OCI-LY1 (cell line): ENCODE results near the gene PTF1A.

ENCODE experiments used
- H2AFZ ChIP-seq: fragments of 200-600 bp; sonication (generic), shearing (Covaris generic); 2 replicates; pipeline ENCODE4 v1.6.0; 2014; ENCODE audit warnings: antibody characterized with exemption, mild to moderate bottlenecking, low read length
- H3F3A ChIP-seq: fragments of 200-600 bp; sonication (generic), shearing (Covaris generic); 2 replicates; pipeline ENCODE4 v1.6.0; 2014; ENCODE audit warnings: mild to moderate bottlenecking, antibody characterized with exemption, low read length, moderate library complexity; ENCODE audit not compliant: insufficient read depth
- H3K27ac ChIP-seq: fragments of 200-600 bp; sonication (generic); 2 replicates; pipeline ENCODE4 v1.5.1; 2014; ENCODE audit warnings: low read length, mixed run types, mild to moderate bottlenecking, low read depth; ENCODE audit not compliant: poor library complexity, severe bottlenecking
- H3K27me3 ChIP-seq: fragments of 200-600 bp; sonication (generic); 2 replicates; pipeline ENCODE4 v1.6.0; 2014; ENCODE audit warnings: antibody characterized with exemption, mild to moderate bottlenecking, low read length, moderate library complexity; ENCODE audit not compliant: insufficient read depth
- H3K36me3 ChIP-seq: fragments of 200-600 bp; sonication (generic); 2 replicates; pipeline ENCODE4 v1.6.1; 2014; ENCODE audit warnings: mild to moderate bottlenecking, antibody characterized with exemption, low read length, moderate library complexity, mixed read lengths; ENCODE audit not compliant: insufficient read depth
- H3K4me1 ChIP-seq: fragments of 200-600 bp; sonication (generic); 2 replicates; pipeline ENCODE4 v1.5.1; 2014; ENCODE audit warnings: mild to moderate bottlenecking, low read length, moderate library complexity; ENCODE audit not compliant: insufficient read depth, severe bottlenecking
- H3K4me2 ChIP-seq: fragments of 200-600 bp; sonication (generic), shearing (Covaris generic); 2 replicates; pipeline ENCODE4 v1.6.1; 2014; ENCODE audit warnings: low read length
- H3K4me3 ChIP-seq: fragments of 200-600 bp; sonication (generic); 2 replicates; pipeline ENCODE4 v1.5.1; 2014; ENCODE audit warnings: low read length, low read depth, mild to moderate bottlenecking, mixed read lengths; ENCODE audit not compliant: poor library complexity, severe bottlenecking
- H3K79me2 ChIP-seq: fragments of 200-600 bp; shearing (Covaris generic); 2 replicates; pipeline ENCODE4 v1.6.1; 2016; ENCODE audit warnings: mixed run types, low read length, mixed read lengths; ENCODE audit not compliant: insufficient read depth
- H3K9ac ChIP-seq: fragments of 200-600 bp; sonication (generic), shearing (Covaris generic); 2 replicates; pipeline ENCODE4 v1.6.1; 2014; ENCODE audit warnings: mild to moderate bottlenecking, low read length, mixed read lengths
- H3K9me2 ChIP-seq: fragments of 200-600 bp; sonication (generic), shearing (Covaris generic); 2 replicates; pipeline ENCODE4 v1.6.1; 2014; ENCODE audit warnings: low read depth, mild to moderate bottlenecking, low read length, mixed read lengths
- H3K9me3 ChIP-seq: fragments of 200-600 bp; shearing (Covaris generic); 2 replicates; pipeline ENCODE4 v1.6.1; 2014; ENCODE audit warnings: low read length, mixed read lengths
- H4K20me1 ChIP-seq: fragments of 200-600 bp; sonication (generic), shearing (Covaris generic); 2 replicates; pipeline ENCODE4 v1.6.0; 2016; ENCODE audit warnings: mild to moderate bottlenecking, low read length; ENCODE audit not compliant: insufficient read depth
- EZH2 ChIP-seq: fragments of 200-600 bp; sonication (generic), shearing (Covaris generic); IDR thresholded peaks from 2 replicates; pipeline ENCODE4 v1.8.0; 2017; ENCODE audit warnings: borderline replicate concordance, mixed run types, mild to moderate bottlenecking, antibody characterized with exemption, low read length, moderate library complexity, mixed read lengths
- TF ChIP-seq, protein P1 (sequence below): fragments of 200-600 bp; sonication (generic), shearing (Covaris generic); IDR thresholded peaks from 2 replicates; pipeline ENCODE4 v1.5.1; 2017; ENCODE audit warnings: mild to moderate bottlenecking, antibody characterized with exemption, low read length, moderate library complexity, mixed read lengths

PTF1A gene

DNA sequence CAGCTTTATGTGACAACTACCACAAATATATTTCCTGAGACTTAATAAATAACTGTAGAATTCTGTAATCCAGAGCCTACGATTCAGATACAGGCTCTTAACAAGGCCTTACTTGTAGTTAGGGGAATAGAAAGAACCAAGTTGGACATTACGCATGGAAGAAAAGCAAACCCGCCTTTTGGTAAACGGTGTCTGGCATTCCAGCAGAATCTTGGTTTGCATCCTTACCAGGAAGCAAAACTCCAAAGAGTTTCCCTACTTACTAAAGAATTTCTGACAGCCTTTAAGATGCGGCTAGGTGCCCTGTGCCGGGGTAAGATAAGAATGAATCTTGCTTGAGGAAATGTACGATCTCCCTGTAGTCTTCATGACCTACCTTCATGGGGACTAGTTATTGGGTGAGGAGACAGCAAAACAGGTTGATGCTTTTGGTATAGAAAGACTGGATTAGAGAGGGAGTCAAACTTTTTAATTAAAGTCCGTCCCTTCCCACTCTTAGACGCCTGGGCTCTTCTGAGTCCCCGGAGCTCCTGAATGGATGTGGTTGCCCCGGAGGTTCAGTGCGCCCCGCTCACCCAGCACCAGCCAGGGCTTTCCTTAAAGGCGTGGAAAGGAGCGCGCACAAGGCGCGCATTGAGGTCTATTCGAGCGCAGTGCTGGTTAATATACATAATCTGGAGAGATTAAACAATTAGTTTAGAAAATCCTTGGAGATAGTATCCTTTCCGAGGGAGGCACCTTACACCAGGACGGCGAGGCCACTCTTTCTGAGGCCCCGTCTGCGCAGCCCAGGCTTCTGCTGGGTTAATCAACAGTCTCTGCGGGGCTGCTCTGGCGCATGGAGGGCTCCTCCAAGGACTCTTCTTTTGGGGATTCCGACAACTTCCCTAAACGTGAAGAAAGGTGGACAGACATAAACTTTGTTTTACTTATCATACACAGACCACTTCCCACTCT lies 11.5 kb downstream of the PTF1A start:
- no peak overlapping the region for H2AFZ ChIP-seq
- no peaks in the 10 kb centered on the region for H3K9me2 ChIP-seq
- no peak overlapping the region for H3K27ac ChIP-seq
- no peaks in the 10 kb centered on the region for H3K36me3 ChIP-seq
- H3K9me3 ChIP-seq: no peaks in the 10 kb centered on the region
- H3K4me2 ChIP-seq: no peak overlapping the region
- no peaks in the 10 kb centered on the region for H4K20me1 ChIP-seq
- TF ChIP-seq EZH2: no peak
- TF ChIP-seq, protein P1, sequence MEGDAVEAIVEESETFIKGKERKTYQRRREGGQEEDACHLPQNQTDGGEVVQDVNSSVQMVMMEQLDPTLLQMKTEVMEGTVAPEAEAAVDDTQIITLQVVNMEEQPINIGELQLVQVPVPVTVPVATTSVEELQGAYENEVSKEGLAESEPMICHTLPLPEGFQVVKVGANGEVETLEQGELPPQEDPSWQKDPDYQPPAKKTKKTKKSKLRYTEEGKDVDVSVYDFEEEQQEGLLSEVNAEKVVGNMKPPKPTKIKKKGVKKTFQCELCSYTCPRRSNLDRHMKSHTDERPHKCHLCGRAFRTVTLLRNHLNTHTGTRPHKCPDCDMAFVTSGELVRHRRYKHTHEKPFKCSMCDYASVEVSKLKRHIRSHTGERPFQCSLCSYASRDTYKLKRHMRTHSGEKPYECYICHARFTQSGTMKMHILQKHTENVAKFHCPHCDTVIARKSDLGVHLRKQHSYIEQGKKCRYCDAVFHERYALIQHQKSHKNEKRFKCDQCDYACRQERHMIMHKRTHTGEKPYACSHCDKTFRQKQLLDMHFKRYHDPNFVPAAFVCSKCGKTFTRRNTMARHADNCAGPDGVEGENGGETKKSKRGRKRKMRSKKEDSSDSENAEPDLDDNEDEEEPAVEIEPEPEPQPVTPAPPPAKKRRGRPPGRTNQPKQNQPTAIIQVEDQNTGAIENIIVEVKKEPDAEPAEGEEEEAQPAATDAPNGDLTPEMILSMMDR: no peak
- H3K9ac ChIP-seq: no peak overlapping the region
- no peaks in the 10 kb centered on the region; the same call in 1 of the 2 replicates for H3K27me3 ChIP-seq
- no peaks in the 10 kb centered on the region for H3K4me1 ChIP-seq
- no peaks in the 10 kb centered on the region for H3F3A ChIP-seq
- H3K4me3 ChIP-seq: no peak overlapping the region
- H3K79me2 ChIP-seq: no peaks in the 10 kb centered on the region

- Histone ChIP-seq H3K9me2 (no peaks in the 10 kb centered on the region), H3F3A (no peaks in the 10 kb centered on the region), H3K4me3 (no peak overlapping the region), H3K4me1 (no peaks in the 10 kb centered on the region), H3K4me2 (no peak overlapping the region), H4K20me1 (no peaks in the 10 kb centered on the region), H3K27ac (no peak overlapping the region), H2AFZ (no peak overlapping the region), H3K9ac (no peak overlapping the region), H3K79me2 (no peaks in the 10 kb centered on the region), H3K9me3 (no peaks in the 10 kb centered on the region), H3K36me3 (no peaks in the 10 kb centered on the region), H3K27me3 (no peaks in the 10 kb centered on the region; the same call in 1 of the 2 replicates)
- no peak for TF ChIP-seq EZH2
- TF ChIP-seq, protein P1: no peak
Measured at GRCh38 chr10:23204773-23205172, 12.7 kb downstream of the PTF1A start.

- no peaks in the 10 kb centered on the region for H3K9me2 ChIP-seq
- no peak overlapping the region for H3K27ac ChIP-seq
- no peaks in the 10 kb centered on the region for H3K4me1 ChIP-seq
- no peaks in the 10 kb centered on the region for H3K9me3 ChIP-seq
- TF ChIP-seq, protein P1: no peak
- no peak for TF ChIP-seq EZH2
- H3K9ac ChIP-seq: no peak overlapping the region
- no peak overlapping the region for H3K4me3 ChIP-seq
- H4K20me1 ChIP-seq: no peaks in the 10 kb centered on the region
- no peaks in the 10 kb centered on the region for H3F3A ChIP-seq
- no peaks in the 10 kb centered on the region for H3K36me3 ChIP-seq
- H3K27me3 ChIP-seq: no peaks in the 10 kb centered on the region; the same call in 1 of the 2 replicates
- H3K79me2 ChIP-seq: no peaks in the 10 kb centered on the region
- H2AFZ ChIP-seq: no peak overlapping the region
- no peak overlapping the region for H3K4me2 ChIP-seq
Measured at GRCh38 chr10:23205972-23206642, 14.0 kb downstream of the PTF1A start.
